Measurements from ENCODE around the gene CLINT1. TPM values are rescaled to one million over a fixed set of nuclear protein-coding genes. Genes with fewer than 3 reads are reported as not detected.

Gene CLINT1
- total RNA-seq, 1 donor from 2014 or later: 72.1 TPM

- intact Hi-C loops (cut with micrococcal nuclease): loop anchor here (10.0 kb wide), 1 partner anchor 1338 kb away; no protein-coding TSS in a partner anchor
Measured at GRCh38 chr5:157766442-157766841, 92.5 kb downstream of the CLINT1 start.

GRCh38 chr5:157764531-157764930, 94.4 kb downstream of the CLINT1 start:
- intact Hi-C loops (cut with micrococcal nuclease): loop anchor here (5.0 to 10.0 kb wide), 3 partner anchors 108 to 1340 kb away; no protein-coding TSS in a partner anchor

- intact Hi-C loops (cut with micrococcal nuclease): loop anchor here (1.0 to 10.0 kb wide), 8 partner anchors 59 to 1371 kb away; no protein-coding TSS in a partner anchor
Measured at GRCh38 chr5:157761690-157762621, 97.0 kb downstream of the CLINT1 start.

GRCh38 chr5:157758706-157759105, 100.2 kb downstream of the CLINT1 start:
- intact Hi-C loops (cut with micrococcal nuclease): no loop called here

- intact Hi-C loops (cut with micrococcal nuclease): no loop called here
Measured at GRCh38 chr5:157756122-157756521, 102.8 kb downstream of the CLINT1 start.

- intact Hi-C loops (cut with micrococcal nuclease): no loop called here
Measured at GRCh38 chr5:157750320-157750719, 108.6 kb downstream of the CLINT1 start.

GRCh38 chr5:157749462-157749799, 109.5 kb downstream of the CLINT1 start:
- intact Hi-C loops (cut with micrococcal nuclease): no loop called here

GRCh38 chr5:157748760-157749461, 110.0 kb downstream of the CLINT1 start:
- intact Hi-C loops (cut with micrococcal nuclease): no loop called here

- intact Hi-C loops (cut with micrococcal nuclease): no loop called here
Measured at GRCh38 chr5:157747766-157748700, 110.9 kb downstream of the CLINT1 start.

- intact Hi-C loops (cut with micrococcal nuclease): no loop called here
Measured at GRCh38 chr5:157747173-157747740, 111.7 kb downstream of the CLINT1 start.

- intact Hi-C loops (cut with micrococcal nuclease): no loop called here
Measured at GRCh38 chr5:157745041-157745456, 113.9 kb downstream of the CLINT1 start.

- intact Hi-C loops (cut with micrococcal nuclease): loop anchor here (5.0 kb wide), 3 partner anchors 92 to 472 kb away; partner anchors contain the start of genes CLINT1 and SOX30
Measured at GRCh38 chr5:157744051-157745011, 114.6 kb downstream of the CLINT1 start.

GRCh38 chr5:157743163-157744050, 115.5 kb downstream of the CLINT1 start, which contains the start of gene LSM11:
Gene LSM11, plus strand, starts transcription at chr5:157743712. Its CDS starts 39 bp downstream, at chr5:157743751.
- intact Hi-C loops (cut with micrococcal nuclease): loop anchor here (1.0 to 5.0 kb wide), 12 partner anchors 12 to 471 kb away; partner anchors contain the start of genes CLINT1, SOX30 and THG1L

- intact Hi-C loops (cut with micrococcal nuclease): loop anchor here (5.0 kb wide), 3 partner anchors 89 to 469 kb away; partner anchors contain the start of genes CLINT1 and SOX30
Measured at GRCh38 chr5:157741131-157741530, 117.8 kb downstream of the CLINT1 start.

GRCh38 chr5:157740229-157740610, 118.7 kb downstream of the CLINT1 start:
- intact Hi-C loops (cut with micrococcal nuclease): loop anchor here (5.0 kb wide), 3 partner anchors 88 to 468 kb away; partner anchors contain the start of genes CLINT1 and SOX30

- intact Hi-C loops (cut with micrococcal nuclease): loop anchor here (5.0 kb wide), 3 partner anchors 87 to 467 kb away; partner anchors contain the start of genes CLINT1 and SOX30
Measured at GRCh38 chr5:157739388-157740228, 119.3 kb downstream of the CLINT1 start.

GRCh38 chr5:157735991-157736390, 123.0 kb downstream of the CLINT1 start:
- intact Hi-C loops (cut with micrococcal nuclease): no loop called here

Measured in T-helper 1 cell treated with Interleukin-12 subunit alpha and Interleukin-12 subunit beta and Interleukin-4 antibody, amounts not matched to agents 30 ng/mL and 1 ng/mL, for 36 hours (primary cell).